Glomerular visceral epithelial cell (primary cell): ENCODE measurements around the gene NBL1.

Experiments used
- DNase-seq: peaks from one replicate; pipeline ENCODE4 v3.0.0-alpha.2; 2016; ENCODE audit errors: extremely low spot score

NBL1 gene

GRCh38 chr1:19703280-19703679 is 59.2 kb downstream of the NBL1 start:
- no peak for DNase-seq

- DNase-seq = peak; percentile 70
These were observed 60.4 kb downstream of the NBL1 start for GRCh38 chr1:19704247-19705113.

DNA sequence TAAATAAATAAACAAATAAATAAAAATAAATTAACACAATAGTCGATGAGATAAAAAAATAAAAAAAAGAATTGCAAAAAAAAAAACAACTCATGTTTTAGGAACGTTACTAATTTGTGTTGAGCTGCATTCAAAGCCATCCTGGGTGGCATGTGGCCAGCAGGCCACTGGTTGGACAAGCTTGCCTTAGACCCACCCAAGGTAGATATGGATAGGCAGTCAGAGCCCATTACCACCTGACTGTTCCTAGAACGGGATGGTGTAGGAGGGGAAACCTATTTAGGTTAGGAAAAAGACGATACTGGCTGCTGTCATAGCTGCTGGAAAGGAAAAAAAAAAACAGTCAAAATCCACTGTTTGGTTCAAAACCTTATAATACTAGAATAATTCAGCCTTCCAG is 61.4 kb downstream of the NBL1 start:
- no peak for DNase-seq

GRCh38 chr1:19706136-19706535 is 62.0 kb downstream of the NBL1 start:
- DNase-seq = no peak
